Measurements from ENCODE around the gene CADM2.
"Not testable (repeated sequence)": the region's sequence is repeated elsewhere in the genome, so short reads cannot be mapped to it uniquely, and the experiment has no call there.

The CADM2 gene

GRCh38 chr3:85074003-85074402 is 115.2 kb downstream of the CADM2 start:
- no peak for DNase-seq
- TF ChIP-seq POLR2A (IDR thresholded peaks at IDR 0.05; ENCODE audit: low read length) (no peak), GATA1 (IDR thresholded peaks at IDR 0.05; ENCODE audit: low read depth, low read length) (no peak)

- TF ChIP-seq GATA1 (IDR thresholded peaks at IDR 0.05; ENCODE audit: low read depth, low read length) (no peak), POLR2A (IDR thresholded peaks at IDR 0.05; ENCODE audit: low read length) (no peak)
- no peak for DNase-seq
These were observed 116.9 kb downstream of the CADM2 start for GRCh38 chr3:85075663-85076062.

- DNase-seq: no peak
- TF ChIP-seq GATA1 (IDR thresholded peaks at IDR 0.05; ENCODE audit: low read depth, low read length) (no peak), POLR2A (IDR thresholded peaks at IDR 0.05; ENCODE audit: low read length) (no peak)
These were observed 118.2 kb downstream of the CADM2 start for GRCh38 chr3:85077018-85077417.

- no peak for DNase-seq
- no peak for TF ChIP-seq POLR2A (IDR thresholded peaks at IDR 0.05; ENCODE audit: low read length)
- TF ChIP-seq GATA1 (IDR thresholded peaks at IDR 0.05; ENCODE audit: low read depth, low read length): no peak
These were observed 122.6 kb downstream of the CADM2 start for GRCh38 chr3:85081191-85081906.

GRCh38 chr3:85090495-85090894 is 131.7 kb downstream of the CADM2 start:
- no peak for DNase-seq
- TF ChIP-seq GATA1 (IDR thresholded peaks at IDR 0.05; ENCODE audit: low read depth, low read length) (no peak), POLR2A (IDR thresholded peaks at IDR 0.05; ENCODE audit: low read length) (no peak)

GRCh38 chr3:85100316-85100715 is 141.5 kb downstream of the CADM2 start:
- TF ChIP-seq POLR2A (IDR thresholded peaks at IDR 0.05; ENCODE audit: low read length) (no peak), GATA1 (IDR thresholded peaks at IDR 0.05; ENCODE audit: low read depth, low read length) (no peak)

GRCh38 chr3:85102781-85103180 is 144.0 kb downstream of the CADM2 start:
- DNase-seq: no peak
- no peak for TF ChIP-seq GATA1 (IDR thresholded peaks at IDR 0.05; ENCODE audit: low read depth, low read length)
- TF ChIP-seq POLR2A (IDR thresholded peaks at IDR 0.05; ENCODE audit: low read length): no peak

More at GRCh38 chr3:85100316-85100715, 141.5 kb downstream of the CADM2 start:
- no peak for DNase-seq

- no peak for DNase-seq
- TF ChIP-seq GATA1 (IDR thresholded peaks at IDR 0.05; ENCODE audit: low read depth, low read length) (no peak), POLR2A (IDR thresholded peaks at IDR 0.05; ENCODE audit: low read length) (no peak)
These were observed 151.6 kb downstream of the CADM2 start for GRCh38 chr3:85110393-85110792.

- TF ChIP-seq POLR2A (IDR thresholded peaks at IDR 0.05; ENCODE audit: low read length): no peak
- no peak for TF ChIP-seq GATA1 (IDR thresholded peaks at IDR 0.05; ENCODE audit: low read depth, low read length)
- DNase-seq: no peak
These were observed 162.1 kb downstream of the CADM2 start for GRCh38 chr3:85120879-85121278.

- DNase-seq: not testable (repeated sequence)
These were observed 174.1 kb downstream of the CADM2 start for GRCh38 chr3:85132864-85133263.

GRCh38 chr3:85133691-85134420 is 175.1 kb downstream of the CADM2 start:
- DNase-seq: not testable (repeated sequence)

GRCh38 chr3:85142626-85143025 is 183.8 kb downstream of the CADM2 start:
- TF ChIP-seq GATA1 (IDR thresholded peaks at IDR 0.05; ENCODE audit: low read depth, low read length) (no peak), POLR2A (IDR thresholded peaks at IDR 0.05; ENCODE audit: low read length) (no peak)
- no peak for DNase-seq

- DNase-seq: no peak
- no peak for TF ChIP-seq POLR2A (IDR thresholded peaks at IDR 0.05; ENCODE audit: low read length)
These were observed 189.2 kb downstream of the CADM2 start for GRCh38 chr3:85148036-85148435.

GRCh38 chr3:85151555-85151954 is 192.8 kb downstream of the CADM2 start:
- no peak for DNase-seq
- no peak for TF ChIP-seq POLR2A (IDR thresholded peaks at IDR 0.05; ENCODE audit: low read length)
- no peak for TF ChIP-seq GATA1 (IDR thresholded peaks at IDR 0.05; ENCODE audit: low read depth, low read length)

GRCh38 chr3:85153279-85153678 is 194.5 kb downstream of the CADM2 start:
- DNase-seq: not testable (repeated sequence)

All from erythroblast (primary cell).